Measurements from ENCODE around the gene ZBTB7C. TPM values are rescaled to one million over a fixed set of nuclear protein-coding genes. Genes with fewer than 3 reads are reported as not detected.
"Not testable (repeated sequence)": the region's sequence is repeated elsewhere in the genome, so short reads cannot be mapped to it uniquely, and the experiment has no call there.

ZBTB7C gene
- total RNA-seq, 2 experiments from 2014 or later: not detected

- Histone ChIP-seq H4K20me1 (ENCODE audit: insufficient read depth, low read length) (no peaks in the 10 kb centered on the region), H3K4me2 (ENCODE audit: low read length) (no peak overlapping the region), H3K9me3 (ENCODE audit: low read length) (no peaks in the 10 kb centered on the region), H3K79me2 (ENCODE audit: insufficient read depth, low read depth, low read length) (no peaks in the 10 kb centered on the region), H3K27ac (ENCODE audit: low read depth, low read length, poor library complexity, severe bottlenecking) (no peak overlapping the region), H2AFZ (ENCODE audit: low read length) (no peak overlapping the region), H3K4me3 (ENCODE audit: low read depth, low read length, poor library complexity, severe bottlenecking) (no peak overlapping the region), H3K4me1 (ENCODE audit: insufficient read depth, low read length, poor library complexity, severe bottlenecking) (no peaks in the 10 kb centered on the region), H3K36me3 (ENCODE audit: insufficient read depth, low read length) (no peaks in the 10 kb centered on the region), H3K9me2 (ENCODE audit: insufficient read depth, low read length) (no peaks in the 10 kb centered on the region)
- no TSS peak for BruUV-seq (replicated peaks)
- no peak for TF ChIP-seq EZH2phosphoT487 (IDR thresholded peaks at IDR 0.05; ENCODE audit: borderline replicate concordance, low read depth, low read length)
- no peak for TF ChIP-seq CTCF (conservative IDR thresholded peaks at IDR 0.05; ENCODE audit: low read length)
- POLR2A ChIA-PET: interaction anchor here (0.6 kb wide), 1 partner anchor 484 kb away, joined by 5 read pairs; no protein-coding TSS in a partner anchor
- DNase-seq (ENCODE audit: low spot score): no peak
- intact Hi-C loops (cut with micrococcal nuclease; ENCODE audit: unreplicated experiment): loop anchor here (10.0 kb wide), 1 partner anchor 207 kb away; no protein-coding TSS in a partner anchor
- CTCF ChIA-PET (ENCODE audit: unreplicated experiment): no interaction called here
These were observed 32.3 kb upstream of the ZBTB7C start for GRCh38 chr18:48441405-48441881.

GRCh38 chr18:48440924-48441323 lies 31.7 kb upstream of the ZBTB7C start:
- no peak overlapping the region for H3K4me3 ChIP-seq (ENCODE audit: low read depth, low read length, poor library complexity, severe bottlenecking)
- no peaks in the 10 kb centered on the region for H3K4me1 ChIP-seq (ENCODE audit: insufficient read depth, low read length, poor library complexity, severe bottlenecking)
- no peaks in the 10 kb centered on the region for H4K20me1 ChIP-seq (ENCODE audit: insufficient read depth, low read length)
- ChIA-PET POLR2A (no interaction called here), CTCF (ENCODE audit: unreplicated experiment) (no interaction called here)
- H3K4me2 ChIP-seq (ENCODE audit: low read length): no peak overlapping the region
- H3K36me3 ChIP-seq (ENCODE audit: insufficient read depth, low read length): no peaks in the 10 kb centered on the region
- no peaks in the 10 kb centered on the region for H3K9me3 ChIP-seq (ENCODE audit: low read length)
- no peak overlapping the region for H2AFZ ChIP-seq (ENCODE audit: low read length)
- intact Hi-C loops (cut with micrococcal nuclease; ENCODE audit: unreplicated experiment): loop anchor here (10.0 kb wide), 1 partner anchor 206 kb away; no protein-coding TSS in a partner anchor
- H3K27ac ChIP-seq (ENCODE audit: low read depth, low read length, poor library complexity, severe bottlenecking): no peak overlapping the region
- TF ChIP-seq CTCF (conservative IDR thresholded peaks at IDR 0.05; ENCODE audit: low read length) (no peak), EZH2phosphoT487 (IDR thresholded peaks at IDR 0.05; ENCODE audit: borderline replicate concordance, low read depth, low read length) (no peak)
- no peaks in the 10 kb centered on the region for H3K9me2 ChIP-seq (ENCODE audit: insufficient read depth, low read length)
- BruUV-seq (replicated peaks): no TSS peak
- H3K79me2 ChIP-seq (ENCODE audit: insufficient read depth, low read depth, low read length): no peaks in the 10 kb centered on the region
- no peak for DNase-seq (ENCODE audit: low spot score)

GRCh38 chr18:48436907-48437306 lies 27.7 kb upstream of the ZBTB7C start:
- Histone ChIP-seq H3K9me3 (ENCODE audit: low read length) (no peaks in the 10 kb centered on the region), H3K9me2 (ENCODE audit: insufficient read depth, low read length) (no peaks in the 10 kb centered on the region), H4K20me1 (ENCODE audit: insufficient read depth, low read length) (no peaks in the 10 kb centered on the region), H2AFZ (ENCODE audit: low read length) (no peak overlapping the region), H3K4me2 (ENCODE audit: low read length) (no peak overlapping the region), H3K4me3 (ENCODE audit: low read depth, low read length, poor library complexity, severe bottlenecking) (no peak overlapping the region), H3K4me1 (ENCODE audit: insufficient read depth, low read length, poor library complexity, severe bottlenecking) (no peaks in the 10 kb centered on the region), H3K36me3 (ENCODE audit: insufficient read depth, low read length) (no peaks in the 10 kb centered on the region), H3K79me2 (ENCODE audit: insufficient read depth, low read depth, low read length) (no peaks in the 10 kb centered on the region), H3K27ac (ENCODE audit: low read depth, low read length, poor library complexity, severe bottlenecking) (no peak overlapping the region)
- BruUV-seq (replicated peaks): no TSS peak
- no peak for DNase-seq (ENCODE audit: low spot score)
- ChIA-PET POLR2A (interaction anchor here (0.7 kb wide), 1 partner anchor 13 kb away, joined by 3 read pairs; no protein-coding TSS in a partner anchor), CTCF (ENCODE audit: unreplicated experiment) (no interaction called here)
- intact Hi-C loops (cut with micrococcal nuclease; ENCODE audit: unreplicated experiment): no loop called here
- TF ChIP-seq CTCF (conservative IDR thresholded peaks at IDR 0.05; ENCODE audit: low read length): no peak
- no peak for TF ChIP-seq EZH2phosphoT487 (IDR thresholded peaks at IDR 0.05; ENCODE audit: borderline replicate concordance, low read depth, low read length)

GRCh38 chr18:48434382-48434781 lies 25.2 kb upstream of the ZBTB7C start:
- H3K9me2 ChIP-seq (ENCODE audit: insufficient read depth, low read length); POLR2A ChIA-PET; H3K9me3 ChIP-seq (ENCODE audit: low read length); DNase-seq (ENCODE audit: low spot score); intact Hi-C loops (cut with micrococcal nuclease; ENCODE audit: unreplicated experiment); H4K20me1 ChIP-seq (ENCODE audit: insufficient read depth, low read length); H3K4me3 ChIP-seq (ENCODE audit: low read depth, low read length, poor library complexity, severe bottlenecking); H3K27ac ChIP-seq (ENCODE audit: low read depth, low read length, poor library complexity, severe bottlenecking); H3K79me2 ChIP-seq (ENCODE audit: insufficient read depth, low read depth, low read length); H3K36me3 ChIP-seq (ENCODE audit: insufficient read depth, low read length); BruUV-seq (replicated peaks); CTCF ChIA-PET (ENCODE audit: unreplicated experiment); H3K4me2 ChIP-seq (ENCODE audit: low read length); H2AFZ ChIP-seq (ENCODE audit: low read length); H3K4me1 ChIP-seq (ENCODE audit: insufficient read depth, low read length, poor library complexity, severe bottlenecking): not testable (repeated sequence)

Data from OCI-LY7 (cell line).